Endothelial cell of umbilical vein (primary cell): ENCODE results near the gene SH3D19. TPM values are rescaled to one million over a fixed set of nuclear protein-coding genes. Genes with fewer than 3 reads are reported as not detected.

Experiments used
- BruUV-seq: library from RNA; stranded (reverse); fragments of 400-500 nt; replicated peaks from 2 replicates; lab custom pipeline; 2021; lab: Mats Ljungman, UMichigan
- CTCF ChIA-PET: fragments of 300-600, 350-600 bp; sonication (Branson Sonifier 250); formaldehyde crosslinking; loops from one replicate; lab custom pipeline; 2021; ENCODE audit warnings: antibody characterized with exemption, inconsistent platforms; lab: Charles Lee
- POLR2A ChIA-PET: fragments of 300-600, 350-600 bp; sonication (Branson Sonifier 250); formaldehyde crosslinking; loops from one replicate; lab custom pipeline; 2021; ENCODE audit warnings: antibody characterized with exemption, inconsistent platforms; lab: Charles Lee
- DNase-seq: peaks from one replicate; pipeline ENCODE4 v3.0.0-alpha.2; 2011; ENCODE audit warnings: low read depth, low spot score
- FAIRE-seq: peaks from 2 replicates; lab custom pipeline; 2011; peaks lifted over from hg19 to GRCh38; lab: Jason Lieb, UNC
- H2AFZ ChIP-seq: 2 replicates; pipeline ENCODE4 v1.6.0; 2012; ENCODE audit warnings: low read depth, low read length, control low read depth, inconsistent platforms
- H3K27ac ChIP-seq: 2 replicates; pipeline ENCODE4 v1.5.1; 2011; ENCODE audit warnings: low read depth, mild to moderate bottlenecking, control low read depth, low read length, moderate library complexity; ENCODE audit not compliant: insufficient read depth
- H3K27me3 ChIP-seq, 2 experiments: 2 replicates each; pipeline versions ENCODE4 v1.6.0 to v1.6.1; 2011; ENCODE audit warnings: low read length in 2 of 2, mixed read lengths in 1 of 2; ENCODE audit not compliant: control insufficient read depth in 2 of 2, insufficient read depth in 2 of 2
- H3K36me3 ChIP-seq, 2 experiments: 2 replicates in 1 of 2; 3 replicates in 1 of 2; pipeline ENCODE4 v1.5.1; 2011; ENCODE audit warnings: low read length in 2 of 2, mild to moderate bottlenecking in 1 of 2, moderate library complexity in 1 of 2; ENCODE audit not compliant: control insufficient read depth in 2 of 2, insufficient read depth in 2 of 2; ENCODE audit errors: extremely low read depth in 1 of 2
- H3K4me1 ChIP-seq: 3 replicates; pipeline ENCODE4 v1.5.1; 2011; ENCODE audit warnings: mild to moderate bottlenecking, low read length; ENCODE audit not compliant: control insufficient read depth, insufficient read depth; ENCODE audit errors: extremely low read depth
- H3K4me2 ChIP-seq: 2 replicates; pipeline ENCODE4 v1.6.1; 2011; ENCODE audit warnings: low read length, control low read depth, mixed read lengths; ENCODE audit not compliant: insufficient read depth
- H3K4me3 ChIP-seq, 3 experiments: fragments of 200-600 bp in 1 of 3; sonication (generic), shearing (Covaris generic) in 1 of 3; replicated peaks in 1 of 3; 2 replicates each; pipeline ENCODE4 v1.5.1; 2011 to 2016; ENCODE audit warnings: control low read depth in 3 of 3, low read length in 3 of 3, mild to moderate bottlenecking in 2 of 3, inconsistent platforms in 1 of 3, low read depth in 1 of 3, moderate library complexity in 1 of 3; ENCODE audit not compliant: insufficient read depth in 1 of 3
- H3K79me2 ChIP-seq: 2 replicates; pipeline ENCODE4 v1.6.0; 2012; ENCODE audit warnings: low read length, inconsistent platforms; ENCODE audit not compliant: control insufficient read depth, insufficient read depth
- H3K9ac ChIP-seq: replicated peaks from 2 replicates; pipeline ENCODE3; 2011; ENCODE audit warnings: low read length, control low read depth; ENCODE audit not compliant: insufficient read depth; ENCODE audit errors: extremely low read depth
- H3K9me1 ChIP-seq: replicated peaks from 3 replicates; pipeline ENCODE4 v1.6.0; 2011; ENCODE audit warnings: mild to moderate bottlenecking, low read length; ENCODE audit not compliant: control insufficient read depth, insufficient read depth; ENCODE audit errors: extremely low read depth
- H3K9me3 ChIP-seq: replicated peaks from 2 replicates; pipeline ENCODE4 v1.5.1; 2012; ENCODE audit warnings: low read length, inconsistent platforms; ENCODE audit not compliant: control insufficient read depth, insufficient read depth
- H4K20me1 ChIP-seq: replicated peaks from 2 replicates; pipeline ENCODE3; 2011; ENCODE audit warnings: mild to moderate bottlenecking, low read length; ENCODE audit not compliant: control insufficient read depth, insufficient read depth; ENCODE audit errors: extremely low read depth
- CTCF ChIP-seq, 2 donors: IDR thresholded peaks; 1 replicate in 1 of 2; 2 replicates in 1 of 2; pipeline ENCODE4 v1.5.1; 2011; ENCODE audit warnings: low read length in 2 of 2, mild to moderate bottlenecking in 2 of 2, moderate library complexity in 2 of 2, control low read depth in 1 of 2, inconsistent platforms in 1 of 2, low read depth in 1 of 2; ENCODE audit not compliant: insufficient read depth in 1 of 2; ENCODE audit errors: extremely low read depth in 1 of 2
- EZH2 ChIP-seq: IDR thresholded peaks from 2 replicates; pipeline ENCODE4 v1.6.1; 2012; ENCODE audit warnings: borderline replicate concordance, low read depth, mild to moderate bottlenecking, moderate library complexity, low read length, inconsistent platforms; ENCODE audit not compliant: severe bottlenecking
- FOS ChIP-seq: IDR thresholded peaks from 2 replicates; pipeline ENCODE4 v1.6.1; 2011; ENCODE audit warnings: mild to moderate bottlenecking, low read length, moderate library complexity, borderline replicate concordance; ENCODE audit not compliant: insufficient read depth
- GATA2 ChIP-seq: IDR thresholded peaks from 2 replicates; pipeline ENCODE4 v1.7.0; 2011; ENCODE audit warnings: low read depth, mild to moderate bottlenecking, moderate library complexity, mixed read lengths, low read length; ENCODE audit not compliant: insufficient read length, insufficient read depth
- JUN ChIP-seq: IDR thresholded peaks from 2 replicates; pipeline ENCODE4 v1.6.1; 2011; ENCODE audit warnings: borderline replicate concordance, low read depth; ENCODE audit not compliant: insufficient read length, insufficient read depth
- MYC ChIP-seq: IDR thresholded peaks from one replicate; pipeline ENCODE4 v1.6.1; 2011; ENCODE audit warnings: mild to moderate bottlenecking, low read depth, low read length
- POLR2A ChIP-seq: IDR thresholded peaks from 2 replicates; pipeline ENCODE4 v1.6.1; 2012; ENCODE audit warnings: low read depth, mild to moderate bottlenecking, control low read depth, low read length
- POLR2AphosphoS5 ChIP-seq: IDR thresholded peaks from 2 replicates; pipeline ENCODE4 v1.6.1; 2012; ENCODE audit warnings: low read depth, mild to moderate bottlenecking, control low read depth, low read length, moderate library complexity; ENCODE audit not compliant: insufficient read depth
- dilution Hi-C: fragments of 300-500 bp; cut with MboI; formaldehyde crosslinking; loops from one replicate; pipeline ENCODE4 v1.15.0; 2019; ENCODE audit warnings: low sequenced_read_pairs; ENCODE audit not compliant: extremely low pct_ligation_motif_present
- intact Hi-C: fragments of 100-400 bp; cut with micrococcal nuclease; formaldehyde crosslinking; loops from one replicate; pipeline ENCODE4 v1.10.0; 2022
- polyA plus RNA-seq, 4 experiments: library from polyadenylated mRNA; depleted of rRNA in 3 of 4; stranded (reverse) in 3 of 4; unstranded in 1 of 4; fragments of >200 nt; gene quantifications; 2 replicates each; pipeline versions ENCODE4 v1.2.1 to v1.2.3, GENCODE V29; 2011 to 2012; ENCODE audit warnings: missing spikeins in 1 of 4
- total RNA-seq: library from RNA; stranded (reverse); gene quantifications from 2 replicates; pipeline ENCODE4 v1.2.3, GENCODE V29; 2021
- TF ChIP-seq, protein P1 (sequence below): IDR thresholded peaks from 2 replicates; pipeline ENCODE4 v1.6.1; 2011; ENCODE audit not compliant: insufficient read depth, insufficient read length

SH3D19 gene
- total and polyA plus RNA-seq, 2 donors (not counting 3 experiments of a cell fraction or from before 2014, with no cell fraction given) = 37.5 to 92.8 TPM

DNA sequence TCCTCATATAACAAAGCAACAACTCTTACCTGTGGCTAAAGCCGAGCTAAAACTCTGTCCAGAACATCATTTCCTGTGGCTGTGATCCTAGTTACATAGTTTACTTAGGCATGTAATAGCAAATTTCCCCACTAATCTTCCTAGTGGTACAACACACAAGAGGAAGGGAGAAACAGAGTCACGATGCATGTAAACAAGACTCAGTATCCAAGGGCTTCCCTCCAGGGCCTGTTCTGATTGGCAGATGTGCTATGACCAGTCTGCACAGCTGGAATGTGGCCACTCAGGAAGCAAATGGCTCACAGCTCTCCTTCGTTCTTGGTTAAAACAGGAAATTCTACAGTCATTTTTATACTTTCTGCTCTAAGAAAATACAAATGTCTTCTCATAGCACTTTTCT, 97.7 kb downstream of the SH3D19 start:
- ChIA-PET POLR2A (interaction anchor here (0.5 to 0.6 kb wide), 2 partner anchors 12 to 119 kb away, joined by 3 read pairs; no protein-coding TSS in a partner anchor), CTCF (interaction anchor here (0.8 to 2.1 kb wide), 6 partner anchors 10 to 377 kb away, joined by 3 to 6 read pairs (median 4); partner anchors contain the start of gene SH3D19)
- BruUV-seq = no TSS peak
- Histone ChIP-seq H3K4me2 (peak overlapping the region; percentile 93), H3K79me2 (peaks cover 8% of the 10 kb centered on the region), H3K9ac (peak overlapping the region; percentile 91), H2AFZ (no peak overlapping the region), H3K27ac (peak overlapping the region; percentile 80), H3K4me1 (peaks cover 33% of the 10 kb centered on the region), H3K27me3 (no peaks in the 10 kb centered on the region), H3K36me3 (no peaks in the 10 kb centered on the region), H3K4me3 (peak overlapping the region; percentile 2 to 79 (median 38)), H4K20me1 (no peaks in the 10 kb centered on the region), H3K9me1 (no peaks in the 10 kb centered on the region), H3K9me3 (no peaks in the 10 kb centered on the region)
- intact Hi-C loops = loop anchor here (1.0 to 5.0 kb wide), 8 partner anchors 12 to 533 kb away; partner anchors contain the start of genes GATB and SH3D19
- DNase-seq (peak; percentile 99), FAIRE-seq (peak; percentile 93)
- dilution Hi-C loops = no loop called here
- TF ChIP-seq POLR2AphosphoS5 (peak; percentile 66), CTCF (IDR thresholded peaks at IDR 0.05; ENCODE audit: extremely low read depth in 1 of 2, insufficient read depth in 1 of 2, low read depth in 1 of 2, low read length in 2 of 2) (no peak), FOS (peak; percentile 51), EZH2 (no peak), POLR2A (peak; percentile 71), MYC (no peak), GATA2 (no peak), JUN (peak; percentile 28)
- TF ChIP-seq, protein P1, sequence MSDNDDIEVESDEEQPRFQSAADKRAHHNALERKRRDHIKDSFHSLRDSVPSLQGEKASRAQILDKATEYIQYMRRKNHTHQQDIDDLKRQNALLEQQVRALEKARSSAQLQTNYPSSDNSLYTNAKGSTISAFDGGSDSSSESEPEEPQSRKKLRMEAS = no peak
